Endothelial cell of umbilical vein (primary cell): ENCODE data around the gene WNT4. TPM values are rescaled to one million over a fixed set of nuclear protein-coding genes. Genes with fewer than 3 reads are reported as not detected.

Source experiments
- BruUV-seq: library from RNA; stranded (reverse); fragments of 400-500 nt; replicated peaks from 2 replicates; lab custom pipeline; 2021; lab: Mats Ljungman, UMichigan
- CTCF ChIA-PET: fragments of 300-600, 350-600 bp; sonication (Branson Sonifier 250); formaldehyde crosslinking; loops from one replicate; lab custom pipeline; 2021; ENCODE audit warnings: antibody characterized with exemption, inconsistent platforms; lab: Charles Lee
- POLR2A ChIA-PET: fragments of 300-600, 350-600 bp; sonication (Branson Sonifier 250); formaldehyde crosslinking; loops from one replicate; lab custom pipeline; 2021; ENCODE audit warnings: antibody characterized with exemption, inconsistent platforms; lab: Charles Lee
- DNase-seq: peaks from one replicate; pipeline ENCODE4 v3.0.0-alpha.2; 2011; ENCODE audit warnings: low read depth, low spot score
- FAIRE-seq: peaks from 2 replicates; lab custom pipeline; 2011; peaks lifted over from hg19 to GRCh38; lab: Jason Lieb, UNC
- H2AFZ ChIP-seq: 2 replicates; pipeline ENCODE4 v1.6.0; 2012; ENCODE audit warnings: low read depth, low read length, control low read depth, inconsistent platforms
- H3K27ac ChIP-seq: 2 replicates; pipeline ENCODE4 v1.5.1; 2011; ENCODE audit warnings: low read depth, mild to moderate bottlenecking, control low read depth, low read length, moderate library complexity; ENCODE audit not compliant: insufficient read depth
- H3K27me3 ChIP-seq, 2 experiments: 2 replicates each; pipeline versions ENCODE4 v1.6.0 to v1.6.1; 2011; ENCODE audit warnings: low read length in 2 of 2, mixed read lengths in 1 of 2; ENCODE audit not compliant: control insufficient read depth in 2 of 2, insufficient read depth in 2 of 2
- H3K36me3 ChIP-seq, 2 experiments: 2 replicates in 1 of 2; 3 replicates in 1 of 2; pipeline ENCODE4 v1.5.1; 2011; ENCODE audit warnings: low read length in 2 of 2, mild to moderate bottlenecking in 1 of 2, moderate library complexity in 1 of 2; ENCODE audit not compliant: control insufficient read depth in 2 of 2, insufficient read depth in 2 of 2; ENCODE audit errors: extremely low read depth in 1 of 2
- H3K4me1 ChIP-seq: 3 replicates; pipeline ENCODE4 v1.5.1; 2011; ENCODE audit warnings: mild to moderate bottlenecking, low read length; ENCODE audit not compliant: control insufficient read depth, insufficient read depth; ENCODE audit errors: extremely low read depth
- H3K4me2 ChIP-seq: 2 replicates; pipeline ENCODE4 v1.6.1; 2011; ENCODE audit warnings: low read length, control low read depth, mixed read lengths; ENCODE audit not compliant: insufficient read depth
- H3K4me3 ChIP-seq, 3 experiments: fragments of 200-600 bp in 1 of 3; sonication (generic), shearing (Covaris generic) in 1 of 3; replicated peaks in 1 of 3; 2 replicates each; pipeline ENCODE4 v1.5.1; 2011 to 2016; ENCODE audit warnings: control low read depth in 3 of 3, low read length in 3 of 3, mild to moderate bottlenecking in 2 of 3, inconsistent platforms in 1 of 3, low read depth in 1 of 3, moderate library complexity in 1 of 3; ENCODE audit not compliant: insufficient read depth in 1 of 3
- H3K79me2 ChIP-seq: 2 replicates; pipeline ENCODE4 v1.6.0; 2012; ENCODE audit warnings: low read length, inconsistent platforms; ENCODE audit not compliant: control insufficient read depth, insufficient read depth
- H3K9ac ChIP-seq: replicated peaks from 2 replicates; pipeline ENCODE3; 2011; ENCODE audit warnings: low read length, control low read depth; ENCODE audit not compliant: insufficient read depth; ENCODE audit errors: extremely low read depth
- H3K9me1 ChIP-seq: replicated peaks from 3 replicates; pipeline ENCODE4 v1.6.0; 2011; ENCODE audit warnings: mild to moderate bottlenecking, low read length; ENCODE audit not compliant: control insufficient read depth, insufficient read depth; ENCODE audit errors: extremely low read depth
- H3K9me3 ChIP-seq: replicated peaks from 2 replicates; pipeline ENCODE4 v1.5.1; 2012; ENCODE audit warnings: low read length, inconsistent platforms; ENCODE audit not compliant: control insufficient read depth, insufficient read depth
- H4K20me1 ChIP-seq: replicated peaks from 2 replicates; pipeline ENCODE3; 2011; ENCODE audit warnings: mild to moderate bottlenecking, low read length; ENCODE audit not compliant: control insufficient read depth, insufficient read depth; ENCODE audit errors: extremely low read depth
- CTCF ChIP-seq, 2 donors: IDR thresholded peaks; 1 replicate in 1 of 2; 2 replicates in 1 of 2; pipeline ENCODE4 v1.5.1; 2011; ENCODE audit warnings: low read length in 2 of 2, mild to moderate bottlenecking in 2 of 2, moderate library complexity in 2 of 2, control low read depth in 1 of 2, inconsistent platforms in 1 of 2, low read depth in 1 of 2; ENCODE audit not compliant: insufficient read depth in 1 of 2; ENCODE audit errors: extremely low read depth in 1 of 2
- EZH2 ChIP-seq: IDR thresholded peaks from 2 replicates; pipeline ENCODE4 v1.6.1; 2012; ENCODE audit warnings: borderline replicate concordance, low read depth, mild to moderate bottlenecking, moderate library complexity, low read length, inconsistent platforms; ENCODE audit not compliant: severe bottlenecking
- JUN ChIP-seq: IDR thresholded peaks from 2 replicates; pipeline ENCODE4 v1.6.1; 2011; ENCODE audit warnings: borderline replicate concordance, low read depth; ENCODE audit not compliant: insufficient read length, insufficient read depth
- dilution Hi-C: fragments of 300-500 bp; cut with MboI; formaldehyde crosslinking; loops from one replicate; pipeline ENCODE4 v1.15.0; 2019; ENCODE audit warnings: low sequenced_read_pairs; ENCODE audit not compliant: extremely low pct_ligation_motif_present
- intact Hi-C: fragments of 100-400 bp; cut with micrococcal nuclease; formaldehyde crosslinking; loops from one replicate; pipeline ENCODE4 v1.10.0; 2022
- polyA plus RNA-seq, 4 experiments: library from polyadenylated mRNA; depleted of rRNA in 3 of 4; stranded (reverse) in 3 of 4; unstranded in 1 of 4; fragments of >200 nt; gene quantifications; 2 replicates each; pipeline versions ENCODE4 v1.2.1 to v1.2.3, GENCODE V29; 2011 to 2012; ENCODE audit warnings: missing spikeins in 1 of 4
- total RNA-seq: library from RNA; stranded (reverse); gene quantifications from 2 replicates; pipeline ENCODE4 v1.2.3, GENCODE V29; 2021

Gene WNT4
- total and polyA plus RNA-seq, 2 donors (not counting 3 experiments of a cell fraction or from before 2014, with no cell fraction given), result 0.06 TPM; not detected in 1

- Histone ChIP-seq H3K4me3 (no peak overlapping the region), H3K27me3 (no peaks in the 10 kb centered on the region), H3K4me2 (no peak overlapping the region), H3K79me2 (peaks cover 66% of the 10 kb centered on the region), H2AFZ (no peak overlapping the region), H3K9ac (no peak overlapping the region), H4K20me1 (peaks cover 8% of the 10 kb centered on the region), H3K9me3 (no peaks in the 10 kb centered on the region), H3K27ac (no peak overlapping the region), H3K9me1 (no peaks in the 10 kb centered on the region), H3K4me1 (peaks cover 14% of the 10 kb centered on the region), H3K36me3 (peaks cover 7% of the 10 kb centered on the region in 2 experiments)
- TF ChIP-seq EZH2, result no peak
- TF ChIP-seq CTCF (IDR thresholded peaks at IDR 0.05; ENCODE audit: extremely low read depth in 1 of 2, insufficient read depth in 1 of 2, low read depth in 1 of 2, low read length in 2 of 2), result peak; percentile 66 to 76
- no peak for TF ChIP-seq JUN
- BruUV-seq, result no TSS peak
- FAIRE-seq (peak; percentile 63), DNase-seq (peak; percentile 62)
- ChIA-PET CTCF (interaction anchor here (0.6 to 2.2 kb wide), 33 partner anchors 9 to 537 kb away, joined by 3 to 50 read pairs (median 4); partner anchors contain the start of gene WNT4), POLR2A (no interaction called here)
- intact Hi-C loops (loop anchor here (1.0 kb wide), 4 partner anchors 9 to 311 kb away; no protein-coding TSS in a partner anchor), dilution Hi-C loops (no loop called here)
These were observed 37.2 kb downstream of the WNT4 start for GRCh38 chr1:22105611-22106207.
